ENCODE data around the gene GPR31.
A peak's percentile ranks its signal among the peaks of the same experiment; 100 is the strongest.

GPR31 gene

DNA sequence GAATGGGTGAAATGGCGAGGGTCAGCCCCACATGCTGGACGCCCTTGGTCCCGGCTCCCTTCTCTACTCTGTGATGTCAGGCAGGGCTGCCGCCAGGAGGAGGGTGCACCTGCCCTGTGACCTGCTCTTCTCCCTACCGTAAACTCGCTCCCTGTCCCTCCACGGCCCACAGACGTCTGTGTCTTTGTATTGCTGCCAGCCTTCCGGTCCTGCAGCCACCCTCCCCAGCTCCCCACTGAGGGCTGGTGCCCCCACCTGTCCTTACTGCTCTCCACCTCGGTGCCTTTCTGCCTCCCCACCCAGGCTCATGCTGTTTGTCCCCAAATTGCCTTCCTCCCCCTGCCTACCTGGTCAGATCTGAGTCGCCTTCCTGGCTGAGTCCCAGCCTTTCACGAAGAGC, 38.9 kb downstream of the GPR31 start:
- no peak for DNase-seq (ENCODE audit: low spot score)

- DNase-seq (ENCODE audit: low spot score): no peak
Measured at GRCh38 chr6:167118006-167118405, 39.8 kb downstream of the GPR31 start.

- no peak for DNase-seq (ENCODE audit: low spot score)
Measured at GRCh38 chr6:167116838-167117228, 40.9 kb downstream of the GPR31 start.

DNA sequence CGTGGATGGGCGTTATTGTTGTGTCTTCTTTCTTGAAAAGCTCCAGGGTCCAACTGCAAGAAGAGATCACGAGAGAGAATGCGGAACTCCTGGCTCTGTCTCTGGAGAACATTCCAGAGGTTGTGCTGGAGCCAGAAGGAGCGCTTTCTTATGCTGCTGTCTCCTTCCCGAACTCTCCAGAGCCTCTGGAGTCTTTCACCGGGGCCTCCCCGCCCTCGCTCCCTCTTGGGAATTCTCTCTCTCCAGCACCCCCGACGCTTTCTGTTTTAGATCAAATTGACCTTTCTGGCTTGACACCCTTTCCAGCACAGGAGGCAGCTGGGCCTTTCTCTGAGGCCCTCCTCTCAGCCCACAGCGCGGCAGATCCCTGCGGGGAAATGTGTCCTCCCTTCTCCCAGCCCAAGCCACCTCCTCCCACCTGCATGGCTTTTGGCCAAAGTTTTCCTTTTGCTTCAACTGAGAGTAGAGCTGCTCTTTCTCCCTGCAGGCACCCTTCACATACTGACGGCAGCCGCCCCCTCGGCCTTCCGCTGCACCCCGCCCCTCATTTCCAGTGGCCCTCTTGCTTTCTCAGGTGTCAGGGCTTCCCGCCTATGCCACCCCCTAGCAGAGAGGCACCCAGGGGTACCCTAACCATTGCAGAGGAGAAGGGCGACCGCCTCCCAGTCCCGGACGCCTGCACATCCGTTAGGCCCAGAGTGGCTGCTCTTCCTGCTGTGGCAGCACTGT, 41.5 kb downstream of the GPR31 start:
- DNase-seq (ENCODE audit: low spot score): no peak

GRCh38 chr6:167115054-167115453, 42.7 kb downstream of the GPR31 start:
- DNase-seq (ENCODE audit: low spot score): peak; percentile 44

GRCh38 chr6:167113935-167114910, 43.6 kb downstream of the GPR31 start:
- peak; percentile 96 for DNase-seq (ENCODE audit: low spot score)

GRCh38 chr6:167113047-167113754, 44.6 kb downstream of the GPR31 start:
- DNase-seq (ENCODE audit: low spot score): peak; percentile 94

- DNase-seq (ENCODE audit: low spot score): no peak
Measured at GRCh38 chr6:167112421-167112820, 45.4 kb downstream of the GPR31 start.

GRCh38 chr6:167111597-167111996, 46.2 kb downstream of the GPR31 start:
- DNase-seq (ENCODE audit: low spot score): no peak

GRCh38 chr6:167109651-167110050, 48.1 kb downstream of the GPR31 start:
- no peak for DNase-seq (ENCODE audit: low spot score)

DNA sequence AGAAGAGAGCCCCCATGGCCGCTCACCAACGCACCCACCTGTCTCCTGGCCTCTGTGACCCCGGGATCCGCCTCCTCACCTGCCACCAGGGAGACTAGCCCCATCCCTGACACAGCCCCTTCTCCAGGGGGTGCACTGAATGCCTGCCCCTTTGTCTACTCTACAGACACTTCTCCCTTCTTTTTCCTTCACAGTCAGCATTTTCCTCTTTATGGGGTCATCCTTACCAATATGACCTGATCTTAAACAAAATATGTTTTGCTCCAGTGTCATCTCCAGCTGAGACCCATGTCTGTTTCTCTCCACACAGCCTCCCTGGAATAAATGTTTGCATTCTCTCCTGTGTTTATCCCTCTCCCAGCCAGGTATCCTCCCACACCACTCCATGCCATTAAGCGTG, 49.5 kb downstream of the GPR31 start:
- no peak for DNase-seq (ENCODE audit: low spot score)

DNA sequence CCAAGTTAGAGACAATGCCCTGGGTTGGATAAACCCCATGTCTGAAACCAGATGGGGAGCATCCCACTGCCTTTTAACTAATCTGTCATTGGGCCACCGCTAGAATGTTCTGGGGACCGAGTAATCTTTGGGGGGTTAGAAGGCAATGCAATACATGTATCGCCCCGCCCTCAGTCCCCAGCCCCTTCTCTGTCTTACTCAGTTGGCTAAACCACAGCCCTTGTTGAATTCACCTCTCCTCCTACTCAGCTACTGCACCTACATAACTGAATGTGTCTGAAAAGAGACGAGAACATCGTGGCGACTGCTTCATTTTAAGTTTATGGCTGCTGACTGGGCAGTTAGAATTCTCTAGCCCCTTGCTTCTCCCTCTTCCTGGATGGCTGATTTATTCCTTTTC, 50.0 kb downstream of the GPR31 start:
- DNase-seq (ENCODE audit: low spot score): no peak

DNA sequence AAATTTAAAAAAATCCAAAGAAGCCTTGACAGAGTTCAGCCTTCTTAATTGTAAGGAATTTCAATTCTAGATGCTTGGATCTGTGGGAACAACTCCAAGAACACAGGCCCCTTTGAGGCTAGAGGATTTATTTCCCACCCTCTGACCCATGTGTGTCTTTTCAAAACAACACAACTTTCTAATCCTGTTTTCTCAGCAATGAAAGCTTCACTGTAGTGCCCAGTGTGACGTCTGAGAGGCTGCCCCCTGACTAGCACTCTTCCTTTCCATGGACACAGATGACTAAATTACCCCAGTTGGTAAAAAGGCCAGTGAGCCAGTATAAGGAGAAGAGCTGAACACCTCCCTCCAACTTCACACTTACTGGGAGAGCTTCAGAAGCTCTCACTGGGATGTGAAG, 51.4 kb downstream of the GPR31 start:
- DNase-seq (ENCODE audit: low spot score): no peak

Data from NAMALWA (cell line).